PC-3 (cell line): ENCODE measurements around the gene SMYD3. TPM values are rescaled to one million over a fixed set of nuclear protein-coding genes. Genes with fewer than 3 reads are reported as not detected.

Experiments used
- ATAC-seq: fragments of 200-7000 bp; cut with Tn5 transposase; 2 replicates; pipeline ENCODE4 v1.9.1; 2020; ENCODE audit warnings: mild to moderate bottlenecking, moderate library complexity
- BruUV-seq: library from RNA; stranded (reverse); fragments of 400-500 nt; replicated peaks from 2 replicates; lab custom pipeline; 2021; lab: Mats Ljungman, UMichigan
- CTCF ChIA-PET: fragments of 300-600 bp; sonication (Branson Sonifier 250); formaldehyde crosslinking; loops from one replicate; lab custom pipeline; 2022; ENCODE audit warnings: antibody characterized with exemption; lab: Charles Lee
- POLR2A ChIA-PET: fragments of 300-600 bp; sonication (Branson Sonifier 250); formaldehyde crosslinking; loops from one replicate; lab custom pipeline; 2022; ENCODE audit warnings: antibody characterized with exemption; ENCODE audit not compliant: unreplicated experiment; lab: Charles Lee
- DNase-seq: peaks from one replicate; pipeline ENCODE4 v3.0.0-alpha.2; 2015
- H2AFZ ChIP-seq: fragments of 300-600 bp; sonication (generic); 2 replicates; pipeline ENCODE4 v1.6.0; 2016; ENCODE audit warnings: antibody characterized with exemption, low read length
- H3F3A ChIP-seq: fragments of 300-600 bp; sonication (generic); one replicate; pipeline ENCODE4 v1.6.0; 2017; ENCODE audit warnings: antibody characterized with exemption, low read length, control low read depth, mild to moderate bottlenecking; ENCODE audit not compliant: unreplicated experiment
- H3K27ac ChIP-seq: fragments of 300-600 bp; sonication (generic); 2 replicates; pipeline ENCODE4 v1.5.1; 2016; ENCODE audit warnings: mild to moderate bottlenecking, low read length
- H3K27me3 ChIP-seq: fragments of 300-600 bp; sonication (generic); 2 replicates; pipeline ENCODE4 v1.6.1; 2016; ENCODE audit warnings: low read length, mixed read lengths
- H3K36me3 ChIP-seq: fragments of 300-600 bp; sonication (generic); 2 replicates; pipeline ENCODE4 v1.6.1; 2016; ENCODE audit warnings: low read depth, mixed run types, low read length, mixed read lengths
- H3K4me1 ChIP-seq: fragments of 300-600 bp; sonication (generic); 2 replicates; pipeline ENCODE4 v1.5.1; 2016; ENCODE audit warnings: low read length; ENCODE audit not compliant: insufficient read depth
- H3K4me2 ChIP-seq: fragments of 300-600 bp; sonication (generic); 2 replicates; pipeline ENCODE4 v1.6.0; 2016; ENCODE audit warnings: low read length
- H3K4me3 ChIP-seq: fragments of 300-600 bp; sonication (generic); 2 replicates; pipeline ENCODE4 v1.5.1; 2016; ENCODE audit warnings: mild to moderate bottlenecking, low read length, mixed read lengths
- H3K79me2 ChIP-seq: fragments of 300-600 bp; sonication (generic); 2 replicates; pipeline ENCODE4 v1.6.1; 2017; ENCODE audit warnings: low read length, mixed read lengths
- H3K9ac ChIP-seq: fragments of 300-600 bp; sonication (generic); 2 replicates; pipeline ENCODE4 v1.6.0; 2016; ENCODE audit warnings: mild to moderate bottlenecking, low read length
- H3K9me2 ChIP-seq: fragments of 300-600 bp; sonication (generic); replicated peaks from 2 replicates; pipeline ENCODE4 v1.6.1; 2016; ENCODE audit warnings: mixed run types, low read length, mixed read lengths
- H3K9me3 ChIP-seq: fragments of 300-600 bp; sonication (generic); 2 replicates; pipeline ENCODE4 v1.6.1; 2016; ENCODE audit warnings: low read length, mixed read lengths
- H4K20me1 ChIP-seq: fragments of 300-600 bp; sonication (generic); 2 replicates; pipeline ENCODE4 v1.6.1; 2016; ENCODE audit warnings: low read length, mixed read lengths
- CTCF ChIP-seq: fragments of 300-600 bp; sonication (generic); conservative IDR thresholded peaks from 2 replicates; pipeline ENCODE4 v1.5.1; 2017; ENCODE audit warnings: antibody characterized with exemption, low read depth, mild to moderate bottlenecking, low read length
- EZH2 ChIP-seq: fragments of 300-600 bp; sonication (generic); IDR thresholded peaks from one replicate; pipeline ENCODE4 v1.6.1; 2017; ENCODE audit warnings: antibody characterized with exemption, mild to moderate bottlenecking, low read length; ENCODE audit not compliant: unreplicated experiment
- EZH2phosphoT487 ChIP-seq: fragments of 300-600 bp; sonication (generic); IDR thresholded peaks from 2 replicates; pipeline ENCODE4 v1.6.1; 2018; ENCODE audit warnings: mild to moderate bottlenecking, antibody characterized with exemption, low read length, borderline replicate concordance
- intact Hi-C: fragments of 100-400 bp; cut with micrococcal nuclease; formaldehyde crosslinking; loops from 2 replicates; pipeline ENCODE4 v1.9.0; 2023
- total RNA-seq: library from RNA; depleted of rRNA; stranded (reverse); fragments of >200 nt; gene quantifications from 2 replicates; pipeline ENCODE4 v1.2.3, GENCODE V29; 2014

SMYD3 gene
- total RNA-seq, 1 experiment from 2014 or later, result 33.0 TPM

DNA sequence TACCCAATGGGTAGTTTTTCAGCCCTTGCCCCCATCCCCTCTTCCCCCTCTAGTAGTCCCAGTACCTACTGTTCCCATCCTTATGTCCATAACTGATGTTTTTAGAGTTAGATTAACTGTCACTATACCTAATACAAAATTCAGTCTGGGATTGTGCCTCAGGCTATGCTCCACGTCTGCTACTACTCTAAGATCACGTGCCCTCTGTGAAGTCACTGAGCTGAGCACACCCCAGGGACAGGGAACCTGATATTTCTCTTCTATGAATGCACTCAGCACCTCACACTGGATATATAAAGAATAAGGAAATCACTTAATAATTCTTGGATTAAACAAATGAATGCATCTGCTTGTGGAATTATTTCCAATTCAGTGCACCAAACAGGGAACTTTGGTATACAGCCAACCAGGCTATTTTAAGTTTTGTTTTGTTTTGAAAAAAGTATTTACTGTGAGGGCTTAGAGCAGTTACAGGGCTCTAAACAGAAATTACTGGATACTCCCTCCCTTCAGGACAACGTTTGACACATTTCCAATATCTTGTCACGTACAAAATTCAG, 307.9 kb downstream of the SMYD3 start:
- Histone ChIP-seq H3K9me2 (no peaks in the 10 kb centered on the region), H4K20me1 (no peaks in the 10 kb centered on the region), H3K4me2 (no peak overlapping the region), H3F3A (no peaks in the 10 kb centered on the region), H3K27me3 (no peaks in the 10 kb centered on the region), H2AFZ (no peak overlapping the region), H3K27ac (no peak overlapping the region), H3K9ac (no peak overlapping the region), H3K36me3 (no peaks in the 10 kb centered on the region), H3K4me1 (no peaks in the 10 kb centered on the region), H3K4me3 (no peak overlapping the region), H3K9me3 (no peaks in the 10 kb centered on the region), H3K79me2 (no peaks in the 10 kb centered on the region)
- DNase-seq, result no peak
- no peak for ATAC-seq
- intact Hi-C loops, result no loop called here
- ChIA-PET CTCF (no interaction called here), POLR2A (no interaction called here)
- TF ChIP-seq EZH2phosphoT487, result no peak
- no peak for TF ChIP-seq CTCF
- TF ChIP-seq EZH2, result no peak
- BruUV-seq, result no TSS peak

- Histone ChIP-seq H3K9me3 (no peaks in the 10 kb centered on the region), H3K9me2 (no peaks in the 10 kb centered on the region), H3K36me3 (no peaks in the 10 kb centered on the region), H3K27ac (no peak overlapping the region), H3K27me3 (no peaks in the 10 kb centered on the region), H3K4me1 (no peaks in the 10 kb centered on the region), H2AFZ (no peak overlapping the region), H3K79me2 (no peaks in the 10 kb centered on the region), H3F3A (no peaks in the 10 kb centered on the region), H3K9ac (no peak overlapping the region), H4K20me1 (no peaks in the 10 kb centered on the region), H3K4me3 (no peak overlapping the region), H3K4me2 (no peak overlapping the region)
- BruUV-seq, result no TSS peak
- ChIA-PET CTCF (interaction anchor here (0.5 kb wide), 1 partner anchor 1156 kb away, joined by 3 read pairs; no protein-coding TSS in a partner anchor), POLR2A (no interaction called here)
- ATAC-seq (no peak), DNase-seq (no peak)
- intact Hi-C loops, result no loop called here
- TF ChIP-seq EZH2 (no peak), EZH2phosphoT487 (no peak), CTCF (no peak)
Observed at GRCh38 chr1:246198115-246198816, 308.8 kb downstream of the SMYD3 start.

DNA sequence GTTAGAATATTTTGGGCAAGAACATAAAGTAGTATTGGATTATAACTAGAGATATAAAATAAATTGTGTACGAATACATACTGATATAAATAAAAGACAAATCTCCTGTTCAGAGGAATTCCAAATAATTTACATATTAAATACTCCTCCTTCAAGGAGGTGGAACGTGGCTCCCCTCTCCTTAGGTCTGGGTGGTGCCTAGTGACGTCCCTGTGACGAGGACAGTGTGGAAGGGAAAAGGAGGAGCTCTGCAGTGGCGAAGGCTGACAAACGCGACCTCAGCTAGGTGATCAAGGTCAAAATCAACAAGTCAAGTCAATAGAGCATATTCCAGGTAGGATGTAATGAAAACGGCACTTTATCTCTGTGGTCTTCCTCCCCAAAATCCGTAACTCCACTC, 310.0 kb downstream of the SMYD3 start:
- CTCF ChIA-PET, result no interaction called here
- POLR2A ChIA-PET, result no interaction called here
- H3K4me3 ChIP-seq, result no peak overlapping the region
- no peaks in the 10 kb centered on the region for H3F3A ChIP-seq
- TF ChIP-seq CTCF (no peak), EZH2 (no peak), EZH2phosphoT487 (no peak)
- ATAC-seq, result no peak
- no peak overlapping the region for H3K9ac ChIP-seq
- no peaks in the 10 kb centered on the region for H3K36me3 ChIP-seq
- no peaks in the 10 kb centered on the region for H3K9me3 ChIP-seq
- H3K4me1 ChIP-seq, result no peaks in the 10 kb centered on the region
- no peaks in the 10 kb centered on the region for H3K27me3 ChIP-seq
- no peak for DNase-seq
- H3K79me2 ChIP-seq, result no peaks in the 10 kb centered on the region
- no peak overlapping the region for H2AFZ ChIP-seq
- no peak overlapping the region for H3K27ac ChIP-seq
- H4K20me1 ChIP-seq, result no peaks in the 10 kb centered on the region
- H3K4me2 ChIP-seq, result no peak overlapping the region
- BruUV-seq, result no TSS peak
- intact Hi-C loops, result no loop called here
- no peaks in the 10 kb centered on the region for H3K9me2 ChIP-seq
